PC-9 (cell line): ENCODE data around the gene PRPF4. TPM values are rescaled to one million over a fixed set of nuclear protein-coding genes. Genes with fewer than 3 reads are reported as not detected.

Source experiments
- BruUV-seq: library from RNA; stranded (reverse); fragments of 400-500 nt; replicated peaks from 2 replicates; lab custom pipeline; 2021; lab: Mats Ljungman, UMichigan
- CTCF ChIA-PET: fragments of 300-600 bp; sonication (Branson Sonifier 250); formaldehyde crosslinking; loops from one replicate; lab custom pipeline; 2022; ENCODE audit warnings: antibody characterized with exemption; lab: Charles Lee
- POLR2A ChIA-PET: fragments of 300-600 bp; sonication (Branson Sonifier 250); formaldehyde crosslinking; loops from one replicate; lab custom pipeline; 2022; ENCODE audit warnings: antibody characterized with exemption; ENCODE audit not compliant: unreplicated experiment; lab: Charles Lee
- DNase-seq, 2 experiments: peaks; one replicate each; pipeline versions ENCODE4 v3.0.0 to v3.0.0-alpha.2; 2015 to 2022; ENCODE audit warnings: mixed read lengths in 1 of 2
- H2AFZ ChIP-seq: fragments of 200-600 bp; sonication (generic); 2 replicates; pipeline ENCODE4 v1.8.1; 2017; ENCODE audit warnings: antibody characterized with exemption
- H3F3A ChIP-seq: fragments of 200-600 bp; sonication (generic); 2 replicates; pipeline ENCODE4 v1.8.1; 2017; ENCODE audit warnings: antibody characterized with exemption, mild to moderate bottlenecking, low read depth; ENCODE audit not compliant: insufficient read depth
- H3K27ac ChIP-seq: fragments of 200-600 bp; sonication (generic); 2 replicates; pipeline ENCODE4 v1.6.1; 2016; ENCODE audit warnings: mixed run types
- H3K27me3 ChIP-seq: fragments of 200-600 bp; sonication (generic); 2 replicates; pipeline ENCODE4 v1.6.1; 2016; ENCODE audit warnings: low read depth, mixed run types; ENCODE audit not compliant: insufficient read depth
- H3K36me3 ChIP-seq: fragments of 200-600 bp; sonication (generic); 2 replicates; pipeline ENCODE4 v1.6.1; 2016; ENCODE audit warnings: low read depth, mixed run types
- H3K4me1 ChIP-seq: fragments of 200-600 bp; sonication (generic); replicated peaks from 2 replicates; pipeline ENCODE4 v1.6.1; 2016; ENCODE audit warnings: mixed run types; ENCODE audit not compliant: insufficient read depth
- H3K4me2 ChIP-seq: fragments of 200-600 bp; sonication (generic); 2 replicates; pipeline ENCODE4 v1.6.1; 2017; ENCODE audit warnings: mixed run types
- H3K4me3 ChIP-seq: fragments of 200-600 bp; sonication (generic); 2 replicates; pipeline ENCODE4 v1.6.1; 2016; ENCODE audit warnings: mixed run types
- H3K79me2 ChIP-seq: fragments of 200-600 bp; sonication (generic); 2 replicates; pipeline ENCODE4 v1.6.1; 2017; ENCODE audit warnings: low read depth, mixed run types
- H3K9me2 ChIP-seq: fragments of 200-600 bp; sonication (generic); 2 replicates; pipeline ENCODE4 v1.8.1; 2017; ENCODE audit warnings: mild to moderate bottlenecking; ENCODE audit not compliant: insufficient read depth
- H3K9me3 ChIP-seq: fragments of 200-600 bp; sonication (generic); 2 replicates; pipeline ENCODE4 v1.8.1; 2016; ENCODE audit warnings: low read depth; ENCODE audit not compliant: insufficient read depth
- H4K20me1 ChIP-seq: fragments of 200-600 bp; sonication (generic); 2 replicates; pipeline ENCODE4 v1.8.1; 2017; ENCODE audit not compliant: insufficient read depth
- CTCF ChIP-seq: fragments of 200-600 bp; sonication (generic); conservative IDR thresholded peaks from 2 replicates; pipeline ENCODE4 v1.6.1; 2017; ENCODE audit warnings: mixed run types, antibody characterized with exemption, mild to moderate bottlenecking, moderate library complexity
- EZH2 ChIP-seq: fragments of 200-600 bp; sonication (generic); IDR thresholded peaks from 2 replicates; pipeline ENCODE4 v1.8.0; 2017; ENCODE audit warnings: antibody characterized with exemption, low read depth
- intact Hi-C: fragments of 100-400 bp; cut with micrococcal nuclease; formaldehyde crosslinking; loops from one replicate; pipeline ENCODE4 v1.10.0; 2022; ENCODE audit not compliant: unreplicated experiment
- total RNA-seq: library from RNA; stranded (reverse); gene quantifications from 2 replicates; pipeline ENCODE4 v1.2.3, GENCODE V29; 2021

The PRPF4 gene
- total RNA-seq, 1 experiment from 2014 or later: 36.3 TPM

DNA sequence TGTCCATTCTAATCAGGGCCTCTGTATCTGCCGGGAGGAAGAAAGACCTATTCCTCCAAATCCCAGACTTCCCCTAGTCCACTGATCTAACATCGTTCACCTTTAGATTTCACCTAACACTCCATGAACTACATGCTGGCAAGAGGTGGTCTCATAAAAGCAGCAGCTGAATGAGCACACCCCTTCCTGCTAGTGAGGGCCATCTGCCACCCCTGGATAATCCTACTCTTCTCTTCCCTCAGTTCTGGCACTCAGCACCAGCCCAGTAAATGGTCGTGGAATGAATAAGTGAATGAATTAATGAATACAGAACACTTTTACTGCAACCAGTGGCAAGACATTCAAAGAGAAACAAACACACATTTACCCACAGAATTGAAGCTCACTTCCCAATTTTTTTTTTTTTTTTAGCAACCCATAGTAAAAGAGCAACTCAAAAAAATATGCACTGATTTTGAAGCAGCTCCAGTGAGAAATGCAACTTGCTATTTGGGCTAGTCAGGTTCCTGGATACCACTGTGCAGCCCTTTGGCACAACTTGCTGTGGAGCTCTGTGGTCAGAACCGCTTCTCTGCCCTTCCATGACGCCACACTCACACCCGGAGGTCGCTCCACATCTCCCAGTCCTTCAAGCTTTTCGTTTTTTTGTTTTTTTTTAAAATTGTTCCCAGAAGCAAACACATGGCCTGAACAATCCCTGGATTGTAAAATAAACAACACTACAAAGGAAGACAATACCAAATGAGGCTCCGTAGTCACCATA, 21.5 kb downstream of the PRPF4 start:
- H3K9me3 ChIP-seq: no peaks in the 10 kb centered on the region
- H3K36me3 ChIP-seq: peaks cover 7% of the 10 kb centered on the region; the same call in 1 of the 2 replicates
- no peaks in the 10 kb centered on the region for H3K79me2 ChIP-seq
- no peak overlapping the region for H3K4me3 ChIP-seq
- no peaks in the 10 kb centered on the region for H3K27me3 ChIP-seq
- H3K27ac ChIP-seq: no peak overlapping the region
- no peak overlapping the region for H3K4me2 ChIP-seq
- POLR2A ChIA-PET: interaction anchor here (0.6 kb wide), 2 partner anchors 9 to 46 kb away, joined by 10 to 15 read pairs; no protein-coding TSS in a partner anchor
- TF ChIP-seq CTCF (no peak), EZH2 (no peak)
- H3K9me2 ChIP-seq: no peaks in the 10 kb centered on the region
- no peaks in the 10 kb centered on the region for H3K4me1 ChIP-seq
- CTCF ChIA-PET: interaction anchor here (0.5 to 0.6 kb wide), 2 partner anchors 112 to 146 kb away, joined by 3 read pairs; partner anchors contain the start of gene SLC31A2
- no TSS peak for BruUV-seq
- no peak for DNase-seq
- peaks cover 13% of the 10 kb centered on the region; the same call in 1 of the 2 replicates for H3F3A ChIP-seq
- H4K20me1 ChIP-seq: no peaks in the 10 kb centered on the region
- H2AFZ ChIP-seq: no peak overlapping the region
- intact Hi-C loops: no loop called here

GRCh38 chr9:113298311-113298710, 22.9 kb downstream of the PRPF4 start:
- intact Hi-C loops: no loop called here
- Histone ChIP-seq H3K4me1 (no peaks in the 10 kb centered on the region), H3K4me2 (no peak overlapping the region), H4K20me1 (no peaks in the 10 kb centered on the region), H3K27me3 (no peaks in the 10 kb centered on the region), H3K27ac (no peak overlapping the region), H2AFZ (no peak overlapping the region), H3K79me2 (no peaks in the 10 kb centered on the region), H3K4me3 (no peak overlapping the region), H3F3A (peaks cover 6% of the 10 kb centered on the region; the same call in 1 of the 2 replicates), H3K9me2 (no peaks in the 10 kb centered on the region), H3K36me3 (no peaks in the 10 kb centered on the region), H3K9me3 (no peaks in the 10 kb centered on the region)
- no TSS peak for BruUV-seq
- ChIA-PET POLR2A (no interaction called here), CTCF (interaction anchor here (0.7 kb wide), 1 partner anchor 161 kb away, joined by 7 read pairs; no protein-coding TSS in a partner anchor)
- TF ChIP-seq EZH2 (no peak), CTCF (no peak)
- DNase-seq: no peak

GRCh38 chr9:113298924-113299770, 23.7 kb downstream of the PRPF4 start:
- H3K9me3 ChIP-seq: no peaks in the 10 kb centered on the region
- H2AFZ ChIP-seq: no peak overlapping the region
- no peak overlapping the region for H3K4me3 ChIP-seq
- ChIA-PET POLR2A (no interaction called here), CTCF (interaction anchor here (0.7 kb wide), 1 partner anchor 162 kb away, joined by 7 read pairs; no protein-coding TSS in a partner anchor)
- no peak overlapping the region for H3K27ac ChIP-seq
- H3K79me2 ChIP-seq: no peaks in the 10 kb centered on the region
- H3K4me2 ChIP-seq: no peak overlapping the region
- intact Hi-C loops: no loop called here
- H3K36me3 ChIP-seq: no peaks in the 10 kb centered on the region
- no peaks in the 10 kb centered on the region for H4K20me1 ChIP-seq
- BruUV-seq: no TSS peak
- peaks cover 6% of the 10 kb centered on the region; the same call in 1 of the 2 replicates for H3F3A ChIP-seq
- no peaks in the 10 kb centered on the region for H3K4me1 ChIP-seq
- no peak for DNase-seq
- H3K9me2 ChIP-seq: no peaks in the 10 kb centered on the region
- TF ChIP-seq CTCF (no peak), EZH2 (no peak)
- H3K27me3 ChIP-seq: no peaks in the 10 kb centered on the region
